Cardiac fibroblast (primary cell): ENCODE data around the gene NUMB.

Source experiments
- DNase-seq, 2 donors: peaks; one replicate each; pipeline versions ENCODE4 v3.0.0 to v3.0.0-alpha.2; 2010; ENCODE audit warnings: low read depth in 2 of 2
- H3K4me3 ChIP-seq, 2 donors: replicated peaks in 1 of 2; 1 replicate in 1 of 2; 2 replicates in 1 of 2; pipeline ENCODE4 v1.5.1; 2011; ENCODE audit warnings: low read depth in 2 of 2, low read length in 2 of 2, mild to moderate bottlenecking in 2 of 2, moderate library complexity in 1 of 2
- TF ChIP-seq, protein P1 (sequence below): IDR thresholded peaks from one replicate; pipeline ENCODE4 v1.5.1; 2011; ENCODE audit warnings: low read depth, mild to moderate bottlenecking, low read length, inconsistent platforms

NUMB gene

DNA sequence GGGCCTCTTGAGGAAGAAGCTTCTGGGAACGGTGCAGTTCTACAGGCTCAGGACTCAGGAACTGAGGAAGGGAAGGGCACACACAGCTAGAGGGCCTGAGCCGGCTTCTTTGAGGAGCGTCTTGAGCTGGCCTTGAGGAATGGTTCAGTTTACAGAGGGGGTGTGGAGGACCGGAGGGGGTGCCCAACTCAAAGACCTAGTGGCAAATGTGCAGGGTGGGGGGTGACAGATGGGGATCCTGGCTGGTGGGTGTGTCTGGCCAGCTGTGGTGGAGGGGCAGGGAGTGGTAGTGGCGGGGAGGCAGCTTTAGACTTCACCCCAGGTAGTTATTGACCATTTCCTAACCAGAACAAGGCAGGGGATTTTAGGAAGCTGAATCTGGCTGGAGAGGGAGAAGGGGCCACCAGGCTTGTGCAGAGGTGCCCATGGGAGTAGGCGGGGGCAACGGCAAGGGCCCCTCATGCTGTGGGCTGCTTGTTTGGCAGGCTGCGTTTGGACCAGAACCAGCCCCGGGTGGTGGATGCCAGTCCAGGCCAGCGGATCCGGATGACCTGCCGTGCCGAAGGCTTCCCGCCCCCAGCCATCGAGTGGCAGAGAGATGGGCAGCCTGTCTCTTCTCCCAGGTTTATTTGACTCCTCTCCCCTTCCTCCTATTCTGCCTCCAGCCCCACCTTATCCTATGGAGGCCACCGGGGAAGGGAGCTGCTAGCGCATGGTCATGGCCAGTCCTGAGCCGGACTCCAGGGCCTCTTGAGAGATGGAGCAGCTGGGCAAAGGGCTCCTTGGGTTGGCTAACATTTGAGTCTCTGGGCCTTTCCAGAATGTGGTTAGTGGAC, 193.2 kb downstream of the NUMB start:
- DNase-seq = no peak
- no peak overlapping the region for H3K4me3 ChIP-seq
- TF ChIP-seq, protein P1, sequence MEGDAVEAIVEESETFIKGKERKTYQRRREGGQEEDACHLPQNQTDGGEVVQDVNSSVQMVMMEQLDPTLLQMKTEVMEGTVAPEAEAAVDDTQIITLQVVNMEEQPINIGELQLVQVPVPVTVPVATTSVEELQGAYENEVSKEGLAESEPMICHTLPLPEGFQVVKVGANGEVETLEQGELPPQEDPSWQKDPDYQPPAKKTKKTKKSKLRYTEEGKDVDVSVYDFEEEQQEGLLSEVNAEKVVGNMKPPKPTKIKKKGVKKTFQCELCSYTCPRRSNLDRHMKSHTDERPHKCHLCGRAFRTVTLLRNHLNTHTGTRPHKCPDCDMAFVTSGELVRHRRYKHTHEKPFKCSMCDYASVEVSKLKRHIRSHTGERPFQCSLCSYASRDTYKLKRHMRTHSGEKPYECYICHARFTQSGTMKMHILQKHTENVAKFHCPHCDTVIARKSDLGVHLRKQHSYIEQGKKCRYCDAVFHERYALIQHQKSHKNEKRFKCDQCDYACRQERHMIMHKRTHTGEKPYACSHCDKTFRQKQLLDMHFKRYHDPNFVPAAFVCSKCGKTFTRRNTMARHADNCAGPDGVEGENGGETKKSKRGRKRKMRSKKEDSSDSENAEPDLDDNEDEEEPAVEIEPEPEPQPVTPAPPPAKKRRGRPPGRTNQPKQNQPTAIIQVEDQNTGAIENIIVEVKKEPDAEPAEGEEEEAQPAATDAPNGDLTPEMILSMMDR = no peak

DNA sequence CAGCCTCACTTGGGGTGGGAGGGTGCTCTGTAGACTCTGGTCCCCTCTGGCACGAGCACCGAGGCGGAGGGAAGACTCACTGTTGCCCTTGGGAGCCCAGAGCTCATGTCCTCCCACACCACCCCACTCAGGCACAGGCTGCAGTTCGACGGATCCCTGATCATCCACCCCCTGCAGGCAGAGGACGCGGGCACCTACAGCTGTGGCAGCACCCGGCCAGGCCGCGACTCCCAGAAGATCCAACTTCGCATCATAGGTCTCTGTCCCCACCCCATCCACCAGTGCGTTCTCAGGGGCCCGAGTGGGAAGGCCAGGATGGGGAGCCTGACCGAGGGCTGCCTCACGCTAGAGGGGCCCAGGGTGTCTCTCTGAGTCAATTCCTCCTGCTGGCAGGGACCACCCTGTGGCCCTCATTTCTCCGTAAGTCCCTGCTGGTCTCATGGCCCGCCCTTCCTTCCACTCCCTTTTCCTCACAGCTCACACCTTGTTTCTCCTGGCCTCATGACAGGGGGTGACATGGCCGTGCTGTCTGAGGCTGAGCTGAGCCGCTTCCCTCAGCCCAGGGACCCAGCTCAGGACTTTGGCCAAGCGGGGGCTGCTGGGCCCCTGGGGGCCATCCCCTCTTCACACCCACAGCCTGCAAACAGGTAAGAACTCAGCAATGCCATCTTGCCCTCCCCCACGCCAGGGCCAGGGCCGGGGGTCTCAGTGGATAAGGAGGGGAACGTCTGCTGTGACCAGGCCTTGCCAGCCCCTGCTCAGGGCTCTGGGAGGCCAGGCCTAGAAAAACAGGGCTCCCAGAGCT, 194.1 kb downstream of the NUMB start:
- H3K4me3 ChIP-seq = no peak overlapping the region
- TF ChIP-seq, protein P1 = no peak
- no peak for DNase-seq

DNA sequence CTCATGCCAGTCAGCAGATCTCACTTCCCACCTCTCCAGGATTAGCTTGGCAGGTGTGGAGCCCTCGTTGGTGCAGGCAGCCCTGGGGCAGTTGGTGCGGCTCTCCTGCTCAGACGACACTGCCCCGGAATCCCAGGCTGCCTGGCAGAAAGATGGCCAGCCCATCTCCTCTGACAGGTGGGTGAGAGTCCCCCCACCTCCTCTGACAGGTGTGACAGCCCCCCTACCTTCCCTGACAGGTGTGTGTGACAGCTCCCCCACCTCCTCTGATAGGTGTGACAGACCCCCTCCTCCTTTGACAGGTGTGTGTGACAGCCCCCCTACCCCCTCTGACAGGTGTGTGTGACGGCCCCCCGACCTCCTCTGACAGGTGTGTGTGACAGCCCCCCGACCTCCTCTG, 194.7 kb downstream of the NUMB start:
- H3K4me3 ChIP-seq = no peak overlapping the region
- TF ChIP-seq, protein P1 = no peak
- no peak for DNase-seq

DNA sequence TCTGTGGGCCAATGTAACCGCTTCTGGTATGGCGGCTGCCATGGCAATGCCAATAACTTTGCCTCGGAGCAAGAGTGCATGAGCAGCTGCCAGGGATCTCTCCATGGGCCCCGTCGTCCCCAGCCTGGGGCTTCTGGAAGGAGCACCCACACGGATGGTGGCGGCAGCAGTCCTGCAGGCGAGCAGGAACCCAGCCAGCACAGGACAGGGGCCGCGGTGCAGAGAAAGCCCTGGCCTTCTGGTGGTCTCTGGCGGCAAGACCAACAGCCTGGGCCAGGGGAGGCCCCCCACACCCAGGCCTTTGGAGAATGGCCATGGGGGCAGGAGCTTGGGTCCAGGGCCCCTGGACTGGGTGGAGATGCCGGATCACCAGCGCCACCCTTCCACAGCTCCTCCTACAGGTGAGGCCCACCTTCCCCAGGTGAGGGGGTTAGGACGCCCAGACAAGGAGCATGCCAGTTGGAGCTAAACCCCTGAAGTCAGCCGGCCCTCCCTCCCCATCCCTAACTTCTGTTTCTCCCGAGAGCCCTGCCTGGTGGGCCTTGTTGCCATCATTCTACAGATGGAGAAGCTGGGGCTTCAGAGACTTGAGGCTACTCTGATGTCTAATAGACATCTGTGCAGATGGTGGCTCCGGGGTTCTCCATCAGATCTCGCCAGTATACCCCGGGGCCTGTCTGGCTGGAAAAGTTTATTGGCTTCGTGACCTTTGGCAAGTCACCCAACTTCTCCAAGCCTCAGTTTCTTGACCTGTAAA, 195.7 kb downstream of the NUMB start:
- no peak overlapping the region for H3K4me3 ChIP-seq
- no peak for DNase-seq
- TF ChIP-seq, protein P1 = no peak

DNA sequence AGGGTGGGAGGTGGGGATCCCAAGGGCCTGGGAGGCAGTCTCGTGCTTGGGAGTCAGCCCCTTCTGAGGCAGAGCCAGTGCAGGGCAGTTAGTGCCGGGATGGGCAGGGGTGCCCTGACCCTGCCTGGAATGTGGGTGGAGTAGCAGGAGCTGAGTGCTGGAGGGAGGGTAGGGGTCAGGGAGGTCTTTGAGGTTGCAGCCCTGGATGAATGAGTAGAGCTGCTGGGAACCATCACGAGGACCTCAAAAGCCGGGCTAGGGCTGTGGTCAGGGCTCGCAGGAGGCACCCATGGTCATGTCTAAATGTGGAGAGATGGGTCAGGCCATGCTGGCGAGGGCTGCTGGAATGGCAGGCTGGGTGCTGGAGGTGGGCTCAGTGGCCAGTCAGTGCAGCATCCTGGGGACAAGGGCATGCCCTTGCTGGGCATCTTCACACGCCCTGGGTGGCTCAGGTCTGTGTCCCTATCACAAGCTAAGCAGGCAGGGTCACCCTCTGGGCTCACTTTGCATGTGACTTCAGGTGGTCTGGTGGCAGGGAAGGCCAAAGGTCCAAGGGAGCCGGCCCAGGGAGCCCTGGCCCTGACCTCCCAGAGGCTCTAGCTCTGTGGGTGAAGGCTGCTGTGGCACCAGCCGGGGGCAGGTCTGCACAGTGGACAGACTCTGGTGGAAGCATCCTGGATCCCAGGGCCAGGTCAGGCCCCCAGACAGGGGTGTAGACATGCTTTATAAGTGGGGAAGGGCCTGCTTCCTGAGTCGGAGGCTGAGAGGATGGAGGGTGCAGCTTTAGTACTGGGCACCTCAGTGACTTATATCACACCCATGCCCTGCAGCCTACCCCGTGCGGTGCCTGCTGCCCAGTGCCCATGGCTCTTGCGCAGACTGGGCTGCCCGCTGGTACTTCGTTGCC, 196.6 kb downstream of the NUMB start:
- TF ChIP-seq, protein P1 = no peak

DNA sequence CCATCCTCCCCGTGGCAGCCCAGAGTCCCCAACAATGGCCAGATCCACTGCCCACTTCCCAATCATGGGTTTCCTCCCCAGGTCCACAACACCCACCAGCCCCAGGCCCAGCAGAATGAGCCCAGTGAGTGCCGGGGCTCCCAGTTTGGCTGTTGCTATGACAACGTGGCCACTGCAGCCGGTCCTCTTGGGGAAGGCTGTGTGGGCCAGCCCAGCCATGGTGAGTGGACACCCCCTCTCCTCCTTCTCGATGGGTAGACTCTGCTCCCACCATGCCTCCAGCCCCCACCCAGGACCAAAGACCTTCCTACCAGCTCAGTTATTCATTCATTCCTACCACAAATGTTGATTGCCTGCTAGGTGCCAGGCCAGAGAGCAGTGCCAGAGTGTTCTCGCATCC, 197.3 kb downstream of the NUMB start:
- H3K4me3 ChIP-seq = no peak overlapping the region
- no peak for DNase-seq
- TF ChIP-seq, protein P1 = no peak

More for the DNA sequence above, 196.6 kb downstream of the NUMB start:
- no peak for DNase-seq
- no peak overlapping the region for H3K4me3 ChIP-seq
